Measurements from ENCODE around the gene RPL31. TPM values are rescaled to one million over a fixed set of nuclear protein-coding genes. Genes with fewer than 3 reads are reported as not detected.

The RPL31 gene
- total and polyA plus RNA-seq, 2 donors (not counting 1 experiment from before 2014, with no cell fraction given) = 1,767 to 2,170 TPM

GRCh38 chr2:101018934-101019333 is 16.8 kb downstream of the RPL31 start:
- no peaks in the 10 kb centered on the region for H4K20me1 ChIP-seq (ENCODE audit: control insufficient read depth, insufficient read depth, low read length, poor library complexity, severe bottlenecking)
- CTCF ChIA-PET = interaction anchor here (0.5 to 2.7 kb wide), 2 partner anchors 186 to 591 kb away, joined by 3 to 13 read pairs; no protein-coding TSS in a partner anchor
- no peak overlapping the region for H3K4me3 ChIP-seq (ENCODE audit: control extremely low read depth in 1 of 5, extremely low read depth in 1 of 5, insufficient read depth in 1 of 5, low read depth in 2 of 5, low read length in 4 of 5)
- H3K4me1 ChIP-seq (ENCODE audit: control insufficient read depth in 2 of 2, insufficient read depth in 2 of 2, low read length in 2 of 2) = no peaks in the 10 kb centered on the region
- no peak overlapping the region for H3K27ac ChIP-seq (ENCODE audit: low read length in 2 of 2)
- H3K36me3 ChIP-seq (replicated peaks in 1 of 2; ENCODE audit: control extremely low read depth in 1 of 2, control insufficient read depth in 1 of 2, extremely low read depth in 1 of 2, insufficient read depth in 2 of 2, low read length in 1 of 2) = peaks cover 3 to 8% of the 10 kb centered on the region in 2 experiments
- intact Hi-C loops (cut with micrococcal nuclease) = loop anchor here (10.0 kb wide), 1 partner anchor 386 kb away; no protein-coding TSS in a partner anchor
- Mint-ChIP-seq H3K4me1 (peaks cover 3% of the 10 kb centered on the region), H3K27me3 (no peaks in the 10 kb centered on the region), H3K27ac (no peak overlapping the region), H3K9me3 (ENCODE audit: insufficient read depth) (no peaks in the 10 kb centered on the region), H3K4me3 (no peak overlapping the region)
- no peak overlapping the region for H2AFZ ChIP-seq (ENCODE audit: insufficient read depth, low read depth, low read length, poor library complexity, severe bottlenecking)
- WGBS (ENCODE audit: insufficient coverage) = 95% methylated on average over 3 of the region's 8 CpGs
- no peaks in the 10 kb centered on the region for H3K27me3 ChIP-seq (replicated peaks in 1 of 4; ENCODE audit: control extremely low read depth in 1 of 4, control insufficient read depth in 3 of 4, insufficient read depth in 4 of 4, low read length in 3 of 4)
- no peaks in the 10 kb centered on the region for H3K79me2 ChIP-seq (ENCODE audit: control insufficient read depth, insufficient read depth, low read length)
- no peak overlapping the region for H3K9ac ChIP-seq (ENCODE audit: low read length)
- POLR2A ChIA-PET = no interaction called here
- TF ChIP-seq CTCF (IDR thresholded peaks at IDR 0.05) (no peak), EZH2 (IDR thresholded peaks at IDR 0.05; ENCODE audit: borderline replicate concordance, insufficient read depth, low read depth, low read length, poor library complexity, severe bottlenecking) (no peak)
- DNase-seq (no peak), ATAC-seq (ENCODE audit: low read depth) (no peak)
- no peaks in the 10 kb centered on the region for H3K9me3 ChIP-seq (ENCODE audit: control extremely low read depth in 1 of 3, control insufficient read depth in 2 of 3, insufficient read depth in 1 of 3, low read length in 2 of 3)
- H3K4me2 ChIP-seq (replicated peaks; ENCODE audit: low read depth, low read length, poor library complexity, severe bottlenecking) = no peak overlapping the region

GRCh38 chr2:101022221-101022620 is 20.1 kb downstream of the RPL31 start:
- no peak for DNase-seq
- H3K4me2 ChIP-seq (replicated peaks; ENCODE audit: low read depth, low read length, poor library complexity, severe bottlenecking) = no peak overlapping the region
- no peak for ATAC-seq (ENCODE audit: low read depth)
- H3K9me3 ChIP-seq (ENCODE audit: control extremely low read depth in 1 of 3, control insufficient read depth in 2 of 3, insufficient read depth in 1 of 3, low read length in 2 of 3) = no peaks in the 10 kb centered on the region
- H2AFZ ChIP-seq (ENCODE audit: insufficient read depth, low read depth, low read length, poor library complexity, severe bottlenecking) = no peak overlapping the region
- no peaks in the 10 kb centered on the region for H3K9me3 Mint-ChIP-seq (ENCODE audit: insufficient read depth)
- H3K27me3 Mint-ChIP-seq = no peaks in the 10 kb centered on the region
- peaks cover 3% of the 10 kb centered on the region for H3K4me1 Mint-ChIP-seq
- peaks cover 0 to 8% of the 10 kb centered on the region in 2 experiments for H3K36me3 ChIP-seq (replicated peaks in 1 of 2; ENCODE audit: control extremely low read depth in 1 of 2, control insufficient read depth in 1 of 2, extremely low read depth in 1 of 2, insufficient read depth in 2 of 2, low read length in 1 of 2)
- WGBS (ENCODE audit: insufficient coverage) = over 99% methylated on average over 14 of the region's 16 CpGs
- ChIA-PET POLR2A (no interaction called here), CTCF (interaction anchor here (1.3 to 1.9 kb wide), 2 partner anchors 10 to 185 kb away, joined by 3 to 9 read pairs; no protein-coding TSS in a partner anchor)
- no peak for TF ChIP-seq EZH2 (IDR thresholded peaks at IDR 0.05; ENCODE audit: borderline replicate concordance, insufficient read depth, low read depth, low read length, poor library complexity, severe bottlenecking)
- TF ChIP-seq CTCF (IDR thresholded peaks at IDR 0.05) = no peak
- no peaks in the 10 kb centered on the region for H4K20me1 ChIP-seq (ENCODE audit: control insufficient read depth, insufficient read depth, low read length, poor library complexity, severe bottlenecking)
- H3K27me3 ChIP-seq (replicated peaks in 1 of 4; ENCODE audit: control extremely low read depth in 1 of 4, control insufficient read depth in 3 of 4, insufficient read depth in 4 of 4, low read length in 3 of 4) = no peaks in the 10 kb centered on the region
- no peaks in the 10 kb centered on the region for H3K79me2 ChIP-seq (ENCODE audit: control insufficient read depth, insufficient read depth, low read length)
- no peak overlapping the region for H3K9ac ChIP-seq (ENCODE audit: low read length)
- no peak overlapping the region for H3K27ac Mint-ChIP-seq
- intact Hi-C loops (cut with micrococcal nuclease) = no loop called here
- no peak overlapping the region for H3K4me3 Mint-ChIP-seq
- no peak overlapping the region for H3K4me3 ChIP-seq (ENCODE audit: control extremely low read depth in 1 of 5, extremely low read depth in 1 of 5, insufficient read depth in 1 of 5, low read depth in 2 of 5, low read length in 4 of 5)
- no peak overlapping the region for H3K27ac ChIP-seq (ENCODE audit: low read length in 2 of 2)
- H3K4me1 ChIP-seq (ENCODE audit: control insufficient read depth in 2 of 2, insufficient read depth in 2 of 2, low read length in 2 of 2) = no peaks in the 10 kb centered on the region
